ENCODE measurements around the gene TMEM175. TPM values are rescaled to one million over a fixed set of nuclear protein-coding genes. Genes with fewer than 3 reads are reported as not detected.

TMEM175 gene
- total and polyA plus RNA-seq, 2 of the 13 experiments (the other 11 are each of a cell fraction or from before 2014, with no cell fraction given) = 5.1 to 9.9 TPM

DNA sequence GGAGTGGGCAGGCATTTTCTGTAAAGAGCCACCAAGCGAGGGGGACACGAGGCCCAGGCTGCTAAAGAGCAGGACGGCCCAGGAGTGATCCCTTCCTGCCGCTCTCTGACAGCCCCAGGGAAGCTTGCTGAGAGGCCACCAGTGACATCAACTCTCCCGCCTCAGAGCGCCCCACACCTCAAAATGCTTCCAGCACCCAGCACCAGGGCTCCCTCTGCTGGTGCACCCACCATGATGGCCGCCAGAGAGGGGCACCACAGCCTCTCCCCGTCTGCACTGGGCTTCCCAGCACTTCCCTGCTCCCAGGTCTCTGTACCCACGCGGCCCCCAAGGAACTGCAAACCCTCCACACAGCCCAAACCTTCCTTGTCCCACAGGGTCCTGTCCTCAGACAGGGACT lies 40.5 kb upstream of the TMEM175 start (continued):
- TF ChIP-seq, protein P1, sequence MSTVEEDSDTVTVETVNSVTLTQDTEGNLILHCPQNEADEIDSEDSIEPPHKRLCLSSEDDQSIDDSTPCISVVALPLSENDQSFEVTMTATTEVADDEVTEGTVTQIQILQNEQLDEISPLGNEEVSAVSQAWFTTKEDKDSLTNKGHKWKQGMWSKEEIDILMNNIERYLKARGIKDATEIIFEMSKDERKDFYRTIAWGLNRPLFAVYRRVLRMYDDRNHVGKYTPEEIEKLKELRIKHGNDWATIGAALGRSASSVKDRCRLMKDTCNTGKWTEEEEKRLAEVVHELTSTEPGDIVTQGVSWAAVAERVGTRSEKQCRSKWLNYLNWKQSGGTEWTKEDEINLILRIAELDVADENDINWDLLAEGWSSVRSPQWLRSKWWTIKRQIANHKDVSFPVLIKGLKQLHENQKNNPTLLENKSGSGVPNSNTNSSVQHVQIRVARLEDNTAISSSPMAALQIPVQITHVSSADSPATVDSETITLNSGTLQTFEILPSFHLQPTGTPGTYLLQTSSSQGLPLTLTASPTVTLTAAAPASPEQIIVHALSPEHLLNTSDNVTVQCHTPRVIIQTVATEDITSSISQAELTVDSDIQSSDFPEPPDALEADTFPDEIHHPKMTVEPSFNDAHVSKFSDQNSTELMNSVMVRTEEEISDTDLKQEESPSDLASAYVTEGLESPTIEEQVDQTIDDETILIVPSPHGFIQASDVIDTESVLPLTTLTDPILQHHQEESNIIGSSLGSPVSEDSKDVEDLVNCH (CRISPR knock-in tag; IDR thresholded peaks at IDR 0.05) = no peak
- TF ChIP-seq, protein P2, sequence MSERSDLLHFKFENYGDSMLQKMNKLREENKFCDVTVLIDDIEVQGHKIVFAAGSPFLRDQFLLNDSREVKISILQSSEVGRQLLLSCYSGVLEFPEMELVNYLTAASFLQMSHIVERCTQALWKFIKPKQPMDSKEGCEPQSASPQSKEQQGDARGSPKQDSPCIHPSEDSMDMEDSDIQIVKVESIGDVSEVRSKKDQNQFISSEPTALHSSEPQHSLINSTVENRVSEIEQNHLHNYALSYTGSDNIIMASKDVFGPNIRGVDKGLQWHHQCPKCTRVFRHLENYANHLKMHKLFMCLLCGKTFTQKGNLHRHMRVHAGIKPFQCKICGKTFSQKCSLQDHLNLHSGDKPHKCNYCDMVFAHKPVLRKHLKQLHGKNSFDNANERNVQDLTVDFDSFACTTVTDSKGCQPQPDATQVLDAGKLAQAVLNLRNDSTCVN (CRISPR knock-in tag; IDR thresholded peaks at IDR 0.05; ENCODE audit: borderline replicate concordance) = no peak
- TF ChIP-seq ZNF788 (CRISPR knock-in tag; IDR thresholded peaks at IDR 0.05; ENCODE audit: borderline replicate concordance) (0 out of 2 replicates have a peak, but pooled peaks have one; percentile 43), ZNF619 (CRISPR knock-in tag; IDR thresholded peaks at IDR 0.05) (no peak), ZKSCAN8 (CRISPR knock-in tag; IDR thresholded peaks at IDR 0.05; ENCODE audit: borderline replicate concordance) (no peak), HNF4A (CRISPR knock-in tag; IDR thresholded peaks at IDR 0.05) (no peak), HOXA3 (CRISPR knock-in tag; IDR thresholded peaks at IDR 0.05) (0 out of 2 replicates have a peak, but pooled peaks have one; percentile 34), PHF5A (CRISPR knock-in tag; IDR thresholded peaks at IDR 0.05; ENCODE audit: low read depth, unreplicated experiment) (no peak), RARG (CRISPR knock-in tag; IDR thresholded peaks at IDR 0.05; ENCODE audit: low read depth) (no peak)

DNA sequence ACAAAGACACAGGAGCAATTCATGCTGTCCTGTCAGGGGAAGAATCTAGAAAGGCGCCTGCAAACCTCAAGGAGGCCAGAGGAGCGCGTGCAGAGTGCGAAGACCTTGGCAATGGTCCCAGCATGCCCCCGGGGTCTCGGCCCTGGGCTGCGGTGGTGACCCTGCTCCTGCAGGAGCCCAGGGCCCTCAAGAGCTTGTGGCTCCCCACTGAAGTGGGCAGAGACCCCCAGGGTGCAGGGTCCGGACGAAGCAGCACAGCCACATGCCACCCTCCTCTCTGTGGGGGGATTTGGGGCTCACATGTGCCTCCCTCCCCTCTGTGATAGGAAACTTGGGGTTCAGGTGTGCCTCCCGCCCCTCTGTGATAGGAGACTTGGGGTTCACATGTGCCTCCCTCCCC lies 39.5 kb upstream of the TMEM175 start:
- BruUV-seq (replicated peaks) = no TSS peak
- in situ Hi-C loops (cut with HindIII; ENCODE audit: extremely low pct_ligation_motif_present, low pct_unique_long_range_greater_than_20kb) = no loop called here
- 98% methylated on average over 7 of the region's 10 CpGs for WGBS (ENCODE audit: low lambda C conversion rate)
- FAIRE-seq (no peak), ATAC-seq (no peak), DNase-seq (ENCODE audit: low spot score) (no peak)
- Histone ChIP-seq H3K4me1 (ENCODE audit: insufficient read depth, low read length) (no peaks in the 10 kb centered on the region), H4K20me1 (ENCODE audit: insufficient read depth, low read length) (no peaks in the 10 kb centered on the region), H3K79me2 (ENCODE audit: insufficient read depth, low read length) (no peaks in the 10 kb centered on the region), H3K9ac (ENCODE audit: insufficient read depth, low read depth, low read length) (no peak overlapping the region), H3K27me3 (ENCODE audit: control insufficient read depth in 1 of 2, insufficient read depth in 2 of 2, low read length in 2 of 2) (no peaks in the 10 kb centered on the region), H3K4me3 (replicated peaks in 1 of 3; ENCODE audit: insufficient read depth in 1 of 3, low read depth in 2 of 3, low read length in 3 of 3) (no peak overlapping the region), H2AFZ (ENCODE audit: low read length) (no peak overlapping the region), H3K36me3 (replicated peaks in 1 of 2; ENCODE audit: control insufficient read depth in 1 of 2, insufficient read depth in 2 of 2, low read length in 2 of 2) (peaks cover 14 to 39% of the 10 kb centered on the region in 2 experiments; a peak in 4 of 5 replicates), H3K4me2 (ENCODE audit: low read depth, low read length) (no peak overlapping the region), H3K9me3 (ENCODE audit: low read length) (no peaks in the 10 kb centered on the region), H3K27ac (ENCODE audit: extremely low read length, insufficient read depth, low read length) (no peak overlapping the region)
- ChIA-PET CTCF (ENCODE audit: low intra/inter-chr PET ratio, low total read pairs) (no interaction called here), POLR2A (no interaction called here)
- intact Hi-C loops (cut with micrococcal nuclease; ENCODE audit: unreplicated experiment) = loop anchor here (5.0 kb wide), 1 partner anchor 80 kb away; no protein-coding TSS in a partner anchor
- TF ChIP-seq NCOA1 (CRISPR knock-in tag; IDR thresholded peaks at IDR 0.05) = no peak
- TF ChIP-seq, protein P3, sequence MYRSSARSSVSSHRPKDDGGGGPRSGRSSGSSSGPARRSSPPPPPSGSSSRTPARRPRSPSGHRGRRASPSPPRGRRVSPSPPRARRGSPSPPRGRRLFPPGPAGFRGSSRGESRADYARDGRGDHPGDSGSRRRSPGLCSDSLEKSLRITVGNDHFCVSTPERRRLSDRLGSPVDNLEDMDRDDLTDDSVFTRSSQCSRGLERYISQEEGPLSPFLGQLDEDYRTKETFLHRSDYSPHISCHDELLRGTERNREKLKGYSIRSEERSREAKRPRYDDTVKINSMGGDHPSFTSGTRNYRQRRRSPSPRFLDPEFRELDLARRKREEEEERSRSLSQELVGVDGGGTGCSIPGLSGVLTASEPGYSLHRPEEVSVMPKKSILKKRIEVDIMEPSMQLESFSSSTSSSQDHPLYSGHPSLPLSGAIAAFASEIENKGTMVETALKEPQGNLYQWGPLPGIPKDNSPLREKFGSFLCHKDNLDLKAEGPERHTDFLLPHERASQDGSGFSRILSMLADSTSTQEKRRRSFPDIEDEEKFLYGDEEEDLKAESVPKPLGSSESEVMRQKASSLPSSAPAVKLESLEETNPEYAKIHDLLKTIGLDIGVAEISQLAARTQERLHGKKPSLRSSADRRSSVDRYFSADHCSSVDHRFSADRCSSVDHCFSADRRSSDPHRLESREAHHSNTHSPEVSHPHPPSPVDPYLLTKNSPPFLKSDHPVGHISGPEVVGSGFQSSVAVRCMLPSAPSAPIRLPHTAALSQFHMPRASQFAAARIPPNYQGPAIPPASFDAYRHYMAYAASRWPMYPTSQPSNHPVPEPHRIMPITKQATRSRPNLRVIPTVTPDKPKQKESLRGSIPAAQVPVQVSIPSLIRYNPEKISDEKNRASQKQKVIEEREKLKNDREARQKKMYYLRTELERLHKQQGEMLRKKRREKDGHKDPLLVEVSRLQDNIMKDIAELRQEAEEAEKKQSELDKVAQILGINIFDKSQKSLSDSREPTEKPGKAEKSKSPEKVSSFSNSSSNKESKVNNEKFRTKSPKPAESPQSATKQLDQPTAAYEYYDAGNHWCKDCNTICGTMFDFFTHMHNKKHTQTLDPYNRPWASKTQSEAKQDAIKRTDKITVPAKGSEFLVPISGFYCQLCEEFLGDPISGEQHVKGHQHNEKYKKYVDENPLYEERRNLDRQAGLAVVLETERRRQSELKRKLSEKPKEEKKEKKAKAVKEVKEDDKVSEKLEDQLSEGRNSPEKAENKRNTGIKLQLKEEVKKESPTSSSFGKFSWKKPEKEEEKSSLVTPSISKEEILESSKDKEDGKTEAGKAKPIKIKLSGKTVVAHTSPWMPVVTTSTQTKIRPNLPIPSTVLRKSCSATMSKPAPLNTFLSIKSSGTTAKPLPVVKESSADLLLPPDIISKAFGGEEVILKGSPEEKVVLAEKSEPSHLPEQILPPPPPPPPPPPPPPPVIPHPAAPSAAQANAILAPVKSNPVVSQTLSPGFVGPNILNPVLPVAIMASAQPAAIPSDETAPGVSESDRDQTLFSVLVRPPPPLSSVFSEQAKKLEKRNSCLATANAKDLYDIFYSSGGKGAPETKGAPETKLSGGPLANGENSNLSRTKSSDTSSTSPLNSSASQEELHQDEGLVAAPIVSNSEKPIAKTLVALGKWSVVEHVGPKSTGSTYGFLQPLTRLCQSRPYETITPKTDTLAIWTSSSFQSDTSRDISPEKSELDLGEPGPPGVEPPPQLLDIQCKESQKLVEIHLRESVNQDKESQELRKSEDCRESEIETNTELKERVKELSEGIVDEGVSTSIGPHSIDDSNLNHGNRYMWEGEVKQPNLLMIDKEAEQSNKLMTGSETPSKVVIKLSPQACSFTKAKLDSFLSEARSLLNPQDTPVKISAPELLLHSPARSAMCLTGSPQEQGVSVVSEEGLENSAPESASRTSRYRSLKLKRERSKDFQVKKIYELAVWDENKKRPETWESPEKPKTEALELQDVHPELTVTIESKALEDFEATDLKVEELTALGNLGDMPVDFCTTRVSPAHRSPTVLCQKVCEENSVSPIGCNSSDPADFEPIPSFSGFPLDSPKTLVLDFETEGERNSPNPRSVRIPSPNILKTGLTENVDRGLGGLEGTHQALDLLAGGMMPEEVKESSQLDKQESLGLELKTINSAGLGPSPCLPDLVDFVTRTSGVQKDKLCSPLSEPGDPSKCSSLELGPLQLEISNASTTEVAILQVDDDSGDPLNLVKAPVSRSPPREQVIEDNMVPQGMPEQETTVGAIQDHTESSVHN (CRISPR knock-in tag; IDR thresholded peaks at IDR 0.05) = no peak
- no peak for TF ChIP-seq ZSCAN25 (CRISPR knock-in tag; IDR thresholded peaks at IDR 0.05)
- no peak for TF ChIP-seq GATAD2A (CRISPR knock-in tag; IDR thresholded peaks at IDR 0.05)

All from HepG2 (cell line).